Heart left ventricle (tissue), 16 donors: ENCODE results near the gene EIF4G1. TPM values are rescaled to one million over a fixed set of nuclear protein-coding genes. Genes with fewer than 3 reads are reported as not detected.

Experiments used
- ATAC-seq, 4 donors: fragments of 200-7000 bp; cut with Tn5 transposase; one replicate each; pipeline ENCODE4 v1.9.1; 2020 to 2022; ENCODE audit warnings: moderate library complexity in 4 of 4, mild to moderate bottlenecking in 3 of 4, moderate number of reproducible peaks in 1 of 4
- DNase-seq, 5 donors: peaks; one replicate each; pipeline ENCODE4 v3.0.0-alpha.2; 2020
- H3K27ac ChIP-seq, 12 donors: fragments of 200-600 bp; sonication (generic) in 4 of 12; one replicate each; pipeline versions ENCODE4 v1.5.0 to v1.8.0; 2016 to 2022; ENCODE audit warnings: mild to moderate bottlenecking in 2 of 12
- H3K27me3 ChIP-seq, 9 donors: fragments of 200-600 bp; sonication (generic) in 2 of 9; one replicate each; pipeline versions ENCODE4 v1.5.1 to v1.8.0; 2016 to 2022; ENCODE audit warnings: mild to moderate bottlenecking in 3 of 9
- H3K36me3 ChIP-seq, 9 donors: fragments of 200-600 bp; sonication (generic) in 2 of 9; one replicate each; pipeline versions ENCODE4 v1.5.0 to v1.8.0; 2018 to 2022; ENCODE audit warnings: mild to moderate bottlenecking in 2 of 9
- H3K4me1 ChIP-seq, 12 donors: fragments of 200-600 bp; sonication (generic) in 4 of 12; one replicate each; pipeline versions ENCODE4 v1.5.0 to v1.8.0; 2016 to 2022; ENCODE audit warnings: mild to moderate bottlenecking in 3 of 12
- H3K4me3 ChIP-seq, 12 donors: fragments of 200-600 bp; sonication (generic) in 4 of 12; one replicate each; pipeline versions ENCODE4 v1.5.0 to v1.8.0; 2017 to 2022; ENCODE audit warnings: mild to moderate bottlenecking in 9 of 12, moderate library complexity in 4 of 12
- H3K9me3 ChIP-seq, 12 donors: fragments of 200-600 bp; sonication (generic) in 4 of 12; one replicate each; pipeline versions ENCODE4 v1.5.0 to v1.8.0; 2016 to 2022; ENCODE audit warnings: mild to moderate bottlenecking in 1 of 12
- CTCF ChIP-seq, 12 donors: fragments of 200-600 bp; sonication (generic) in 4 of 12; IDR thresholded peaks; one replicate each; pipeline versions ENCODE4 v1.5.0 to v1.8.0; 2018 to 2022; ENCODE audit warnings: antibody characterized with exemption in 12 of 12, mild to moderate bottlenecking in 5 of 12
- POLR2A ChIP-seq, 2 donors: fragments of 450-650 bp; IDR thresholded peaks; one replicate each; pipeline ENCODE4 v1.6.1; 2017; ENCODE audit warnings: antibody characterized with exemption in 2 of 2, mild to moderate bottlenecking in 2 of 2, moderate library complexity in 2 of 2
- WGBS, 4 donors: extraction: QIAGEN DNeasy Blood & Tissue Kit in 2 of 4; methylation state at CpG; one replicate each; pipeline versions ENCODE4 v1.1.5 to v1.1.7; 2013 to 2018; 5-methylcytosine and 5-hydroxymethylcytosine counted together
- intact Hi-C, 10 donors: fragments of 100-400 bp; cut with DNase I; formaldehyde crosslinking; loops; one replicate each; pipeline versions ENCODE4 v1.11.1 to v1.14.2; 2022
- polyA plus RNA-seq, 2 donors: library from polyadenylated mRNA; stranded (reverse); fragments of 200-250 nt; gene quantifications; one replicate each; pipeline ENCODE4 v1.2.3, GENCODE V29; 2013
- total RNA-seq, 9 donors: library from RNA; depleted of rRNA in 2 of 9; stranded (reverse); fragments of >200 nt in 2 of 9; fragmentation: NEBNext Ultra II Directional in 3 of 9; extraction: Animal tissue kit (Norgen Biotek cat#: 25700) in 3 of 9; gene quantifications; one replicate each; pipeline versions ENCODE4 v1.1.0 to v1.2.4, GENCODE V29; 2016 to 2023
- donor health status: ischemic (EF 13 %, LVEDD 7.1; RV severe dilation, severe dysfunction).
- donor health status: healthy with polysubstance abuse.
- donor health status: DM: no; HTN: yes; CAD: no.
- donor health status: DM: no; HTN: no; CAD: no.
- donor health status: ischemic (EF 25% LVEDD 6.9; RV normal size, moderate dysfunction).
- donor health status: ischemic (EF 25% LVEDD 5.7; RV mildly dilated, moderate dysfunction).
- donor health status: healthy.
- donor health status: DM: yes; HTN: yes; CAD: no.
- donor health status: ischemic (EF 35%, LVEDD 5.7; RV mildly dilated, moderate dysfunction).
- donor health status: nonischemic (EF 11% LVEDD 7.7; RV severe dilation, severe dysfunction).
- donor health status: DM: yes; HTN: yes; CAD: no.
- donor health status: PGD.
- donor health status: ischemic (EF 29% LVEDD 5.4; RV normal size, mild dysfunction).
- donor health status: nonischemic (EF 23%, LVEDD 6.1; RV moderate dilation, normal function).

The EIF4G1 gene
- total and polyA plus RNA-seq, 11 donors: 178 to 407 (median 229) TPM

- ATAC-seq: peak in 1 of 4 donors; percentile 2
- Histone ChIP-seq H3K36me3 (peaks cover 0 to 16% (median 0%) of the 10 kb centered on the region in 9 donors), H3K4me1 (peaks cover 0 to 4% (median 0%) of the 10 kb centered on the region in 12 donors), H3K27me3 (no peaks in the 10 kb centered on the region), H3K4me3 (no peak overlapping the region), H3K27ac (no peak overlapping the region), H3K9me3 (no peaks in the 10 kb centered on the region)
- no peak for DNase-seq
- 80 to 87% (median 86%) methylated on average over 15 of the region's 15 CpGs for WGBS, 4 donors
- TF ChIP-seq POLR2A (IDR thresholded peaks at IDR 0.05) (no peak), CTCF (IDR thresholded peaks at IDR 0.05) (no peak)
- intact Hi-C loops: no loop called here
Measured at GRCh38 chr3:184352149-184352785, 37.9 kb downstream of the EIF4G1 start.

GRCh38 chr3:184352897-184353545 is 38.6 kb downstream of the EIF4G1 start:
- peaks cover 0 to 4% (median 0%) of the 10 kb centered on the region in 12 donors for H3K4me1 ChIP-seq
- H3K9me3 ChIP-seq: no peaks in the 10 kb centered on the region

GRCh38 chr3:184353546-184353941 is 39.1 kb downstream of the EIF4G1 start:
- TF ChIP-seq CTCF (IDR thresholded peaks at IDR 0.05) (no peak), POLR2A (IDR thresholded peaks at IDR 0.05) (no peak)
- H3K27ac ChIP-seq: no peak overlapping the region
- H3K4me1 ChIP-seq: peaks cover 0 to 4% (median 0%) of the 10 kb centered on the region in 12 donors
- 95 to 100% (median 98%) methylated on average over 3 to 11 of the region's 11 CpGs for WGBS, 4 donors
- intact Hi-C loops: no loop called here
- no peak for DNase-seq
- no peaks in the 10 kb centered on the region for H3K9me3 ChIP-seq
- peaks cover 0 to 20% (median 2%) of the 10 kb centered on the region in 9 donors for H3K36me3 ChIP-seq
- H3K4me3 ChIP-seq: no peak overlapping the region
- H3K27me3 ChIP-seq: no peaks in the 10 kb centered on the region
- peak in 1 of 4 donors; percentile 2 for ATAC-seq

More at GRCh38 chr3:184352897-184353545, 38.6 kb downstream of the EIF4G1 start:
- peaks cover 0 to 20% (median 2%) of the 10 kb centered on the region in 9 donors for H3K36me3 ChIP-seq
- no peaks in the 10 kb centered on the region for H3K27me3 ChIP-seq
- DNase-seq (no peak), ATAC-seq (no peak)
- no peak overlapping the region for H3K4me3 ChIP-seq
- WGBS, 4 donors: 87 to 98% (median 89%) methylated on average over 7 to 11 of the region's 11 CpGs
- H3K27ac ChIP-seq: no peak overlapping the region
- intact Hi-C loops: no loop called here
- TF ChIP-seq CTCF (IDR thresholded peaks at IDR 0.05) (no peak), POLR2A (IDR thresholded peaks at IDR 0.05) (no peak)

- Histone ChIP-seq H3K9me3 (no peaks in the 10 kb centered on the region), H3K36me3 (peaks cover 0 to 20% (median 2%) of the 10 kb centered on the region in 9 donors), H3K4me1 (peaks cover 0 to 4% (median 0%) of the 10 kb centered on the region in 12 donors), H3K4me3 (no peak overlapping the region), H3K27me3 (no peaks in the 10 kb centered on the region), H3K27ac (no peak overlapping the region)
- peak in 2 of 5 donors; percentile 50 to 57 for DNase-seq
- intact Hi-C loops: no loop called here
- WGBS, 4 donors: 19 to 73% (median 55%) methylated on average over 8 to 18 of the region's 18 CpGs
- peak in 3 of 4 donors; percentile 17 to 41 (median 26) for ATAC-seq
- no peak for TF ChIP-seq POLR2A (IDR thresholded peaks at IDR 0.05)
- TF ChIP-seq CTCF (IDR thresholded peaks at IDR 0.05): peak; percentile 55 to 75 (median 66)
Measured at GRCh38 chr3:184354121-184354728, 39.8 kb downstream of the EIF4G1 start.
